GM12878 (cell line): ENCODE data around the gene C16orf74. TPM values are rescaled to one million over a fixed set of nuclear protein-coding genes. Genes with fewer than 3 reads are reported as not detected.

Source experiments
- ATAC-seq: fragments of 200-7000 bp; cut with Tn5 transposase; 3 replicates; pipeline ENCODE4 v1.9.1; 2020; ENCODE audit warnings: mild to moderate bottlenecking, moderate library complexity
- BruUV-seq: library from RNA; stranded (reverse); fragments of 400-500 nt; replicated peaks from 2 replicates; lab custom pipeline; 2021; lab: Mats Ljungman, UMichigan
- CTCF ChIA-PET: fragments of 300-600 bp; sonication (Branson Sonifier 250); formaldehyde crosslinking; extraction: SDS; loops from one replicate; lab custom pipeline; 2021; ENCODE audit warnings: inconsistent platforms; lab: Yijun Ruan, JAX
- POLR2A ChIA-PET: fragments of 350-600 bp; formaldehyde crosslinking; extraction: SDS; loops from one replicate; lab custom pipeline; 2021; ENCODE audit warnings: inconsistent platforms; lab: Charles Lee
- RAD21 ChIA-PET: fragments of 300-600 bp; sonication (Branson Sonifier 250); formaldehyde crosslinking; loops from one replicate; lab custom pipeline; 2023; ENCODE audit warnings: antibody characterized with exemption; ENCODE audit not compliant: unreplicated experiment; lab: Charles Lee
- SMC1A ChIA-PET: fragments of 300-600 bp; sonication (Branson Sonifier 250); formaldehyde crosslinking; loops from one replicate; lab custom pipeline; 2023; ENCODE audit not compliant: unreplicated experiment, uncharacterized antibody; lab: Charles Lee
- DNase-seq: peaks from one replicate; pipeline ENCODE4 v3.0.0-alpha.2; 2011; ENCODE audit warnings: low read depth, low spot score
- FAIRE-seq: peaks from 3 replicates; lab custom pipeline; 2011; peaks lifted over from hg19 to GRCh38; lab: Jason Lieb, UNC
- H2AFZ ChIP-seq: 2 replicates; pipeline ENCODE4 v1.6.0; 2011; ENCODE audit warnings: low read depth, low read length, control low read depth; ENCODE audit not compliant: control insufficient read depth
- H3K27ac ChIP-seq: 2 replicates; pipeline ENCODE4 v1.5.1; 2011; ENCODE audit warnings: control low read depth; ENCODE audit not compliant: control insufficient read depth, insufficient read depth
- H3K27me3 ChIP-seq, 2 experiments: replicated peaks in 1 of 2; 2 replicates each; pipeline versions ENCODE4 v1.6.0 to v1.6.1; 2011; ENCODE audit warnings: low read length in 1 of 2; ENCODE audit not compliant: control insufficient read depth in 2 of 2, insufficient read depth in 2 of 2
- H3K36me3 ChIP-seq, 2 experiments: 2 replicates each; pipeline ENCODE4 v1.5.1; 2011; ENCODE audit warnings: low read length in 1 of 2; ENCODE audit not compliant: control insufficient read depth in 2 of 2, insufficient read depth in 2 of 2
- H3K4me1 ChIP-seq: 2 replicates; pipeline ENCODE4 v1.6.1; 2011; ENCODE audit warnings: mild to moderate bottlenecking, low read length, moderate library complexity, mixed read lengths; ENCODE audit not compliant: control insufficient read depth, insufficient read depth
- H3K4me2 ChIP-seq: 2 replicates; pipeline ENCODE4 v1.6.0; 2011; ENCODE audit warnings: control low read depth; ENCODE audit not compliant: control insufficient read depth, insufficient read depth
- H3K4me3 ChIP-seq: fragments of 200-600 bp; sonication (generic); 2 replicates; pipeline ENCODE4 v1.5.1; 2016
- H3K79me2 ChIP-seq: 2 replicates; pipeline ENCODE4 v1.6.0; 2011; ENCODE audit warnings: low read length; ENCODE audit not compliant: control insufficient read depth, insufficient read depth
- H3K9ac ChIP-seq: 2 replicates; pipeline ENCODE4 v1.8.0; 2011; ENCODE audit warnings: low read length, control low read depth, mixed read lengths; ENCODE audit not compliant: control insufficient read depth, insufficient read depth
- H3K9me3 ChIP-seq: replicated peaks from 3 replicates; pipeline ENCODE4 v1.5.1; 2011; ENCODE audit warnings: mild to moderate bottlenecking, low read length; ENCODE audit not compliant: control insufficient read depth, insufficient read depth
- H4K20me1 ChIP-seq: 2 replicates; pipeline ENCODE4 v1.6.0; 2011; ENCODE audit not compliant: control insufficient read depth, insufficient read depth
- FOS ChIP-seq: IDR thresholded peaks from 3 replicates; pipeline ENCODE4 v1.6.1; 2011; ENCODE audit warnings: borderline replicate concordance; ENCODE audit not compliant: insufficient read length; ENCODE audit errors: extremely low read depth
- IRF4 ChIP-seq: IDR thresholded peaks from 2 replicates; pipeline ENCODE4 v1.6.1; 2011; ENCODE audit warnings: low read depth, low read length
- MEF2B ChIP-seq: fragments of 450-650 bp; IDR thresholded peaks from 2 replicates; pipeline ENCODE4 v1.6.1; 2018; ENCODE audit warnings: mild to moderate bottlenecking, moderate library complexity; ENCODE audit not compliant: partially characterized antibody, poor library complexity, severe bottlenecking
- POLR2A ChIP-seq: IDR thresholded peaks from 2 replicates; pipeline ENCODE4 v1.6.1; 2011; ENCODE audit warnings: low read depth, mild to moderate bottlenecking, low read length
- WGBS: methylation state at CpG from one replicate; pipeline ENCODE4 v1.1.6; 2016; ENCODE audit warnings: low lambda C conversion rate; ENCODE audit not compliant: insufficient replicate concordance, insufficient coverage; ENCODE audit errors: missing lambda C conversion rate; 5-methylcytosine and 5-hydroxymethylcytosine counted together
- in situ Hi-C: fragments of 300-500 bp; cut with MboI; formaldehyde crosslinking; loops from 9 replicates; pipeline ENCODE4 v1.14.3; 2018; ENCODE audit warnings: mixed read lengths
- intact Hi-C: fragments of 100-400 bp; cut with micrococcal nuclease; formaldehyde crosslinking; loops from one replicate; pipeline ENCODE4 v1.14.2; 2022; ENCODE audit not compliant: unreplicated experiment
- polyA plus RNA-seq, 11 experiments: library from polyadenylated mRNA; depleted of rRNA in 4 of 11; unstranded in 6 of 11; stranded (reverse) in 5 of 11; fragments of >200 nt; fragmentation: Nextera tagmentation in 4 of 11; fragmentation: Illumina TruSeq in 1 of 11; extraction: Ambion mirVana in 4 of 11; extraction: Trizol in 1 of 11; gene quantifications; 1 replicate in 1 of 11; 2 replicates in 10 of 11; pipeline versions ENCODE4 v1.2.1 to v1.2.3, GENCODE V29; 2011 to 2016; ENCODE audit warnings: inconsistent platforms in 2 of 11, missing spikeins in 2 of 11, low read depth in 1 of 11
- total RNA-seq, 4 experiments: library from RNA; depleted of rRNA in 3 of 4; stranded (reverse); fragments of >200 nt in 3 of 4; fragmentation: Illumina TruSeq in 1 of 4; extraction: Trizol in 1 of 4; gene quantifications; 2 replicates each; pipeline versions ENCODE4 v1.2.1 to v1.2.3, GENCODE V29; 2013 to 2021
- TF ChIP-seq, protein P1 (sequence below): IDR thresholded peaks from 2 replicates; pipeline ENCODE4 v1.6.1; 2011; ENCODE audit warnings: borderline replicate concordance, low read depth, mild to moderate bottlenecking, moderate library complexity, low read length; ENCODE audit not compliant: insufficient read depth, poor library complexity, severe bottlenecking

C16orf74 gene
- total and polyA plus RNA-seq, 10 of the 15 experiments (the other 5 are each of a cell fraction or from before 2014, with no cell fraction given): 0.23 to 20.1 (median 6.8) TPM

DNA sequence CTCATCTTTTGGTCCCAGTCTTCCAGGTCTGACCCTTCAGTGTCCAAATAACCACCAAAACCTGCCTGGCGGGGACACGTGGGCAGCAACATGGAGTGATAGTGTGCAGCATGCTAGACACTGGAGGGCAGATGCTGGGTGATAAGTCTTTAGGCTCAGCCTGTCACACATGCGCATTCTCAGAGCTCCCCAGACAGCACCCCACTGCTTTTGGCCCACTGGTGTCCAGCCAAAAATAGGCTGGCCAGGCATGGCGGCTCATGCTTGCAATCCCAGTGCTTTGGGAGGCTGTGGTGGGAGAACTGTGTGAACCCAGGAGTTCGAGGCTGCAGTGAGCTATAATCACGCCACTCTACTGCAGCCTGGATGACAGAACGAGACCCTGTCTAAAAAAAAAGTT lies 74.4 kb downstream of the C16orf74 start:
- 97% methylated on average over 7 of the region's 7 CpGs for WGBS
- Histone ChIP-seq H3K4me2 (no peak overlapping the region), H3K27ac (no peak overlapping the region), H3K4me3 (no peak overlapping the region), H2AFZ (no peak overlapping the region), H3K36me3 (peaks cover 40 to 50% of the 10 kb centered on the region in 2 experiments), H3K9ac (no peak overlapping the region), H3K79me2 (no peaks in the 10 kb centered on the region; the same call in none of the 2 replicates), H3K9me3 (no peaks in the 10 kb centered on the region), H4K20me1 (peaks cover 2% of the 10 kb centered on the region; the same call in 1 of the 2 replicates), H3K4me1 (peaks cover 21% of the 10 kb centered on the region), H3K27me3 (no peaks in the 10 kb centered on the region)
- no peak for FAIRE-seq
- in situ Hi-C loops (no loop called here), intact Hi-C loops (loop anchor here (5.0 kb wide), 1 partner anchor 41 kb away; no protein-coding TSS in a partner anchor)
- DNase-seq: no peak
- ChIA-PET SMC1A (no interaction called here), CTCF (interaction anchor here (0.8 to 5.5 kb wide), 6 partner anchors 10 to 84 kb away, joined by 3 to 36 read pairs (median 4); no protein-coding TSS in a partner anchor), RAD21 (interaction anchor here (1.9 kb wide), 1 partner anchor 9 kb away, joined by 6 read pairs; no protein-coding TSS in a partner anchor), POLR2A (no interaction called here)
- TF ChIP-seq, protein P1, sequence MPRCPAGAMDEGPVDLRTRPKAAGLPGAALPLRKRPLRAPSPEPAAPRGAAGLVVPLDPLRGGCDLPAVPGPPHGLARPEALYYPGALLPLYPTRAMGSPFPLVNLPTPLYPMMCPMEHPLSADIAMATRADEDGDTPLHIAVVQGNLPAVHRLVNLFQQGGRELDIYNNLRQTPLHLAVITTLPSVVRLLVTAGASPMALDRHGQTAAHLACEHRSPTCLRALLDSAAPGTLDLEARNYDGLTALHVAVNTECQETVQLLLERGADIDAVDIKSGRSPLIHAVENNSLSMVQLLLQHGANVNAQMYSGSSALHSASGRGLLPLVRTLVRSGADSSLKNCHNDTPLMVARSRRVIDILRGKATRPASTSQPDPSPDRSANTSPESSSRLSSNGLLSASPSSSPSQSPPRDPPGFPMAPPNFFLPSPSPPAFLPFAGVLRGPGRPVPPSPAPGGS: peak; percentile 13
- peak; percentile 28; the same call in 1 of the 2 replicates for TF ChIP-seq POLR2A
- no peak for TF ChIP-seq IRF4
- TF ChIP-seq MEF2B: no peak
- TF ChIP-seq FOS: no peak
- no peak for ATAC-seq
- BruUV-seq: no TSS peak
